ENCODE measurements around the gene GNAZ.
"Not testable (repeated sequence)": the region's sequence is repeated elsewhere in the genome, so short reads cannot be mapped to it uniquely, and the experiment has no call there.

The GNAZ gene

GRCh38 chr22:23128269-23129108 lies 58.2 kb downstream of the GNAZ start:
- TF ChIP-seq CTCF (IDR thresholded peaks at IDR 0.05) = peak; percentile 53
- Histone ChIP-seq H3K27ac (no peak overlapping the region), H3K4me3 (no peak overlapping the region)
- no peak for DNase-seq (ENCODE audit: low spot score)

GRCh38 chr22:23129149-23129548 lies 58.8 kb downstream of the GNAZ start:
- H3K27ac ChIP-seq = no peak overlapping the region
- no peak for TF ChIP-seq CTCF (IDR thresholded peaks at IDR 0.05)
- DNase-seq (ENCODE audit: low spot score) = no peak

GRCh38 chr22:23130697-23131096 lies 60.4 kb downstream of the GNAZ start:
- DNase-seq (ENCODE audit: low spot score) = no peak
- H3K4me3 ChIP-seq = no peak overlapping the region
- no peak overlapping the region for H3K27ac ChIP-seq
- no peak for TF ChIP-seq CTCF (IDR thresholded peaks at IDR 0.05)

More at GRCh38 chr22:23129149-23129548, 58.8 kb downstream of the GNAZ start:
- H3K4me3 ChIP-seq = no peak overlapping the region

GRCh38 chr22:23131931-23132330 lies 61.6 kb downstream of the GNAZ start:
- Histone ChIP-seq H3K27ac (no peak overlapping the region), H3K4me3 (no peak overlapping the region)
- TF ChIP-seq CTCF (IDR thresholded peaks at IDR 0.05) = no peak
- DNase-seq (ENCODE audit: low spot score) = no peak

- H3K27ac ChIP-seq = no peak overlapping the region
- no peak for TF ChIP-seq CTCF (IDR thresholded peaks at IDR 0.05)
- no peak overlapping the region for H3K4me3 ChIP-seq
- no peak for DNase-seq (ENCODE audit: low spot score)
Measured at GRCh38 chr22:23132376-23133091, 62.2 kb downstream of the GNAZ start.

- Histone ChIP-seq H3K27ac (no peak overlapping the region), H3K4me3 (no peak overlapping the region)
- no peak for TF ChIP-seq CTCF (IDR thresholded peaks at IDR 0.05)
- DNase-seq (ENCODE audit: low spot score) = no peak
Measured at GRCh38 chr22:23133922-23134321, 63.6 kb downstream of the GNAZ start.

GRCh38 chr22:23136991-23137390 lies 66.7 kb downstream of the GNAZ start:
- H3K27ac ChIP-seq; H3K4me3 ChIP-seq; DNase-seq (ENCODE audit: low spot score): not testable (repeated sequence)

Measured in coronary artery (tissue), 2 donors.